Activated T-cell treated with anti-CD3 and anti-CD28 coated beads, Interleukin-2, amount 50 U/mL, for 72 hours (primary cell): ENCODE data around the gene CDCA3. TPM values are rescaled to one million over a fixed set of nuclear protein-coding genes. Genes with fewer than 3 reads are reported as not detected.

Experiments used
- ATAC-seq, 2 donors: fragments of 150-1000 bp; cut with Tn5 transposase; replicated peaks in 1 of 2; 2 replicates each; pipeline ENCODE4 v1.10.0; 2021; ENCODE audit warnings: moderate library complexity in 2 of 2, mild to moderate bottlenecking in 1 of 2
- DNase-seq, 2 donors: peaks; one replicate each; pipeline ENCODE4 v3.0.0; 2021 to 2022; ENCODE audit warnings: mixed read lengths in 1 of 2
- H3K27ac Mint-ChIP-seq: one replicate; pipeline ENCODE4 v1.8.0; 2022; ENCODE audit warnings: mild to moderate bottlenecking, moderate library complexity, mixed read lengths
- H3K27me3 Mint-ChIP-seq: one replicate; pipeline ENCODE4 v1.8.0; 2022; ENCODE audit warnings: low read depth, mixed read lengths
- H3K36me3 Mint-ChIP-seq, 2 donors: one replicate each; pipeline ENCODE4 v1.8.0; 2022; ENCODE audit warnings: mixed read lengths in 2 of 2, mild to moderate bottlenecking in 1 of 2; ENCODE audit not compliant: insufficient read depth in 2 of 2
- H3K4me1 Mint-ChIP-seq: one replicate; pipeline ENCODE4 v1.8.0; 2022; ENCODE audit warnings: low read depth, mixed read lengths
- H3K4me3 Mint-ChIP-seq, 2 donors: one replicate each; pipeline ENCODE4 v1.8.0; 2022; ENCODE audit warnings: mild to moderate bottlenecking in 2 of 2, mixed read lengths in 2 of 2, moderate library complexity in 2 of 2
- H3K9me3 Mint-ChIP-seq, 2 donors: one replicate each; pipeline ENCODE4 v1.8.0; 2022; ENCODE audit warnings: mixed read lengths in 2 of 2
- total RNA-seq, 2 donors: library from RNA; stranded (reverse); gene quantifications; one replicate each; pipeline ENCODE4 v1.2.3, GENCODE V29; 2022

Gene CDCA3
- total RNA-seq, 2 donors from 2014 or later: 67.7 to 94.8 TPM

DNA sequence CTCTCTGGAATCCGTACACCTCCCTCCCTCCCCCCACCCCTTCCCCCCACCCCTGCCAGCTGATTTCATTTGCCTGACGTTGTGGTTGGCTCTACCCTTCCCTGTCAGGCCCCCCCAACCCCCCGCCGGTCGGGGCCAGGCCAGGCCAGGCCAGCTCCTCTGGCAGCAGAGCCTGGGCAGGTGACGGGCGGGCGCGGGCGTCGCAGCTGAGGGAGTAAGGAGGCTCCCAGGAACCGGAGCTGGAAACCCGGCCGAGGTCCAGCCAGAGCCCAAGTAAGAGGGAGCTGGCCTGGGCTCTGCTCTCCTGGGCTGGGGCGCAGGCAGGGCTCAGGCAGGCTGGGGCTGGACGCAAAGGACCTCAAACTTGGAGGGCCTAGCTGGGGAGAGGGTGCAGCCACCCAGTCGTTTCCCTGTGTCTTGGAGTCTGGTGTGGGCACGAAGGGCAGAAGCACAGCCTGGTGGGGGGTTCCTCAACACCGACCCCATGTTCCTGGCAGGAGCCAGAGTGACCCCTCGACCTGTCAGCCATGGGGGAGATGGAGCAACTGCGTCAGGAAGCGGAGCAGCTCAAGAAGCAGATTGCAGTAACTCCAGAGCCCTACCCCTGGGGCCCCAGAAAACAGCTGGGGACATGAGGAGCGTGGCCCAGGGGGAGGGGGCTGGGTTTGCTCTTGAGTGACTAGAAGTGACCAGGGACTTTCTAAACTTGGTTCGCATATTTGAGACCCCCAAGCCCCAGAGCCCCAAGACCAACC is 10.1 kb downstream of the CDCA3 start, which contains the start of gene GNB3:
GNB3 (plus strand) TSS at position 165 of the 755 bp plus-strand sequence; CDS start at position 528, 363 bp downstream.
- no peaks in the 10 kb centered on the region for H3K27me3 Mint-ChIP-seq
- no peaks in the 10 kb centered on the region for H3K4me1 Mint-ChIP-seq
- ATAC-seq: no peak
- no peak within 1 kb of the TSS for H3K27ac Mint-ChIP-seq
- H3K36me3 Mint-ChIP-seq: peaks cover 0 to 2% of the 10 kb centered on the region in 2 donors
- no peaks in the 10 kb centered on the region for H3K9me3 Mint-ChIP-seq
- no peak within 1 kb of the TSS for H3K4me3 Mint-ChIP-seq
- DNase-seq: no peak

DNA sequence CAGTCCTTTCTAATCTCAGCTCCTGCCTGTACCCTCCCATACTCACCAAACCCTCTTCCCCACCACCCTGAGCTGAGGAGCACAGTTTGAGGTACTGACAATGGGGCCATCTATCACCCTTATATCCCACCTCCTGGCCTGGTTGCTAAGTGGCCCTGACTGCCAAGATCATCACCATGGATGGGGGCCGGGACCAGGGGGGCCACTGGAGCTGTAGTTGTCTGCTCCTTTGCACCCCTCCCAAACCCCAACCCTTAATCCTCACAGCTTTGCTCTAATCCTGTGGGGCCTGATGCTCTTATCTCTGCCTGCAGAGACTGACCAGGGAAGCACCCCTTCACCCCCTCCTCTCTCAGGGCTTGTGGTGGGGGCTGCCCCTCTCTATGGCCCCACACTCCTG is 10.8 kb downstream of the CDCA3 start:
- H3K4me1 Mint-ChIP-seq: no peaks in the 10 kb centered on the region
- no peak for ATAC-seq
- no peaks in the 10 kb centered on the region for H3K27me3 Mint-ChIP-seq
- H3K9me3 Mint-ChIP-seq: no peaks in the 10 kb centered on the region
- no peak overlapping the region for H3K27ac Mint-ChIP-seq
- no peak for DNase-seq
- peaks cover 0 to 2% of the 10 kb centered on the region in 2 donors for H3K36me3 Mint-ChIP-seq
- H3K4me3 Mint-ChIP-seq: no peak overlapping the region

DNA sequence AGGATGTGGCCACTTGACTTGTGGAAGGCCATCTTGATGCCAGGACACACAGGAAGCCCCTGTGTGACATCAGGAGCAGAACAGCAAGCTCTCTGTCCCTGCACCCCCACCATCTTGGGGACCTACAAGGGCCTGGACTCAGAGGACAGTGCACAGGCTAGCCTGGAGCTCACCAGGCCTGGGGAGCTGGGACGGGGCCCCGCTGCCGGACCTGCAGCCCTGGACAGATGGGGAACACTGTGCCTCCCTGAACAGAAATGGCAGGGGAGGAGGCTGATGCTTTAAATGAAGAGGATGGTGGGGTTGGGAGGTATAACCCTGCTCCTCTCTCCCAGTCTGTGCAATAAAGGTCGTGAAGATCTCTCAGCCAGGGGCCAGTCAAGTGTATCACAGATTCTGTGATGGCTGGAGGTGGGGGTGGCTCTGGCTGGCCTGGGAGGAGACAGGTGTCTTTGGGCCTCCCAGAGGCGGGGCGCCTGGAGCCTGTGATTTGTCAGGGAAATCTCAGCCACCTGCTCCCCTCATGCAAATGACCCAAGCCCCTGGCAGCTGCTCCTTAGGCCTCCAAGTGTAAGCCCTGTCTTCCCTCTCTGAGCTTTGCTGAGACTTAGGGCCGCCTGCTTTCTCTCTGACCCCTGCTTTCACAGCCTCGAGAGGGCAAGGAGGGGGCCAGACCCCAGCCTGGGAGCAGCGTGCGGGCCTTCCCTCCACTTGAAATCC is 11.4 kb downstream of the CDCA3 start:
- DNase-seq (no peak), ATAC-seq (no peak)
- H3K4me3 Mint-ChIP-seq: no peak overlapping the region
- no peak overlapping the region for H3K27ac Mint-ChIP-seq
- no peaks in the 10 kb centered on the region for H3K27me3 Mint-ChIP-seq
- H3K9me3 Mint-ChIP-seq: no peaks in the 10 kb centered on the region
- peaks cover 2% of the 10 kb centered on the region for H3K4me1 Mint-ChIP-seq
- H3K36me3 Mint-ChIP-seq: no peaks in the 10 kb centered on the region

DNA sequence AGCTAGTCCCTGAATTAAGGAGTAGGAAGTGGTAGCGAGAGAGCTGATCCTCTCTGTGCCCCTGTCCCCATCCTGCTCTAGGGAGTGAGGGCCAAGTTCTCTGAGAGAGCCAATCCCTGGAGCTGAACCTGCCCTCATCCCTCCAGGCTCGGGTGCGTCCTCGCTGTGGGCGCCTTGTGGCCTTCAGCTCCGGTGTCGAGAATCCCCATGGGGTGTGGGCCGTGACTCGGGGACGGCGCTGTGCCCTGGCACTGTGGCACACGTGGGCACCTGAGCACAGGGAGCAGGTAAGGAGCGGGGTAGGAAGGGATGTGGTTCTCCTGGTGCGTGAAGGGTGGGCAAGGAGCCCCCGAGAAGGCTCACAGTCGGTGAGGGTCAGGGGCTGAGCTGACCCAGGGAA is 12.2 kb downstream of the CDCA3 start:
- H3K27ac Mint-ChIP-seq: no peak overlapping the region
- H3K27me3 Mint-ChIP-seq: no peaks in the 10 kb centered on the region

DNA sequence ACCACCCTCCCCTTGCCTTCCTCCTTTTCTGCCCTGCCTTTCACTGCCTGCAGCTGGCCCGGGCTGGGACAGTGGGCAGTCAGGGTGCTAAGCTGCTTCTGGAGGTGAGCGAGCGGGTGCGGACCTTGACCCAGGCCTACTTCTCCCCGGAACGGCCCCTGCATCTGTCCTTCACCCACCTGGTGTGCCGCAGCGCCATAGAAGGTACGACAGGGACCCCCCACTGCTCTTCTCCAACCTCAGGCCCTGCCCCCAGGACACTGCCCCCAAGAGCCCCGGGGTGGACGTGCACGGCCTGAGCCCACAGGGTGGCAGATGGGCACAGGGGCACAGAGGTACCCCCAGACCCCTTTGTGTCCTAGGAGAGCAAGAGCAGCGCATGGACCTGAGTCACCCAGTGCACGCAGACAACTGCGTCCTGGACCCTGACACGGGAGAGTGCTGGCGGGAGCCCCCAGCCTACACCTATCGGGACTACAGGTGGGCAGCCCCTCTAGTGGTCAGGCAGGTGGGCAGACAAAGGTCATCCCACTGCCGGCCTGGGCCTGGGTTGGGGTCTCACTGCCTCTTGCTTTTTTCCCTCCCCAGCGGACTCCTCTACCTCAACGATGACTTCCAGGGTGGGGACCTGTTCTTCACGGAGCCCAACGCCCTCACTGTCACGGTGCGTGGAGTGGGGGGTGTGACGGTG is 13.6 kb downstream of the CDCA3 start:
- no peak overlapping the region for H3K4me3 Mint-ChIP-seq
- no peak overlapping the region for H3K27ac Mint-ChIP-seq
- peaks cover 11% of the 10 kb centered on the region for H3K4me1 Mint-ChIP-seq
- H3K36me3 Mint-ChIP-seq: no peaks in the 10 kb centered on the region
- no peaks in the 10 kb centered on the region for H3K9me3 Mint-ChIP-seq
- no peak for DNase-seq
- no peak for ATAC-seq
- no peaks in the 10 kb centered on the region for H3K27me3 Mint-ChIP-seq

More for the DNA sequence above, 12.2 kb downstream of the CDCA3 start:
- peaks cover 10% of the 10 kb centered on the region for H3K4me1 Mint-ChIP-seq
- DNase-seq (no peak), ATAC-seq (no peak)
- no peaks in the 10 kb centered on the region for H3K9me3 Mint-ChIP-seq
- H3K36me3 Mint-ChIP-seq: no peaks in the 10 kb centered on the region
- no peak overlapping the region for H3K4me3 Mint-ChIP-seq

DNA sequence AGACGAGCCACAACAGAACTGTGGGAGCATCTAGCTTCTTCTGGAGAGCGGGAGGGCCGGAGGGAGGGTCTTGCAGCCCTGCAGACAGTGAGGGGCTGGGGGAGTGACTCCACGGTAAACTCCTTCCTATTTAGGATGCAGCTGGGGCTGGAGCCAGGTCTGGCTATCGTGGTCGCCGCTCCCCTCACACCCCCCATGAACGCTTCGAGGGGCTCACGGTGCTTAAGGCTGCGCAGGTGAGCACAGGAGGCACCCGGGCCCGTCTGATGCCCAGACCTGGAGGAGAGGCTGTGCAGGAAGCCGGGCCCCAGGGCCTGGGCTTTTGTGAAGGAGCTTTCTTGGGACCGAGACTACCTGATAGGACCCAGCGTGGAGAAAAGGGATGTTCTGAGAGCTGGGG is 14.2 kb downstream of the CDCA3 start:
- Mint-ChIP-seq H3K27me3 (no peaks in the 10 kb centered on the region), H3K4me3 (no peak overlapping the region), H3K36me3 (no peaks in the 10 kb centered on the region), H3K27ac (no peak overlapping the region), H3K9me3 (no peaks in the 10 kb centered on the region), H3K4me1 (peaks cover 11% of the 10 kb centered on the region)
- DNase-seq (no peak), ATAC-seq (no peak)

DNA sequence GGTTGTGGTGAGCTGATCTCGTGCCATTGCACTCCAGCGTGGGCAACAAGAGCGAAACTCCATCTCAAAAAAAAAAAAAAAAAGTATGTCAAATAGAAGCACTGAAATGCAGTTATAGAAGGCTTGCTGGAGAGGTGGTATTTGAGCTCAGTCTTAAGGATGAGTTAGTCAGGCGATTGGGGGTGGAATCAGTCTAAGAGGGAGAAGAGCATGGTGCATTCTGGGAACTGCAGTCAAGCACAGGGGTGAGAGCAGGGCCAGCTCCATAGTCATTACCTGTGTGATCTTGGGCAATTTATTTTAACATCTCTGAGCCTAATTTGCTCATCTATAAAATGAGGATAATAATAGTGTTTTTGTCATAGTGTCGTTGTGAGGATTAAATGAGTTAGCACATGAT is 16.2 kb downstream of the CDCA3 start:
- Mint-ChIP-seq H3K36me3 (peaks cover 0 to 1% of the 10 kb centered on the region in 2 donors), H3K9me3 (no peaks in the 10 kb centered on the region), H3K4me3 (no peak overlapping the region), H3K4me1 (peaks cover 11% of the 10 kb centered on the region), H3K27me3 (peaks cover 13% of the 10 kb centered on the region), H3K27ac (no peak overlapping the region)
- ATAC-seq (no peak), DNase-seq (no peak)

DNA sequence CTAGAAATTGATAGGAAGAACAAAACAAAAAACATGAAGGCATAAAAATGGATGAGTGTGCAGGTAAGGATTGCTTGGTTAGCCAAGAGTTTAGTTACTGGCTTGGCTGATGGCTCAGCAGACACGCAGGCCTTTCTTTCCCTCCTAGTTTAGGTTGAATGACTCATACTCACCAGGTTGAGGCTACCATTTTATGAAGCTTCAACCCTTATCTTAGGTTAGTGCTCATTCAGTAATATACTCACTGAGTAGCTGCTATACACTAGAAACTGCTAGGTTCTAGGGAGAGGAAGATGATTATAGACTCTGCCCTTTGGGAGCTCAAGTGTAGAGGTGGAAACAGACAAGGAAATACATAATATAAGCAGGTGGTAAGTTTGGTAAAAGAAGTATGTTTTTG is 16.8 kb downstream of the CDCA3 start:
- peaks cover 14% of the 10 kb centered on the region for H3K27me3 Mint-ChIP-seq
- DNase-seq (no peak), ATAC-seq (no peak)
- H3K9me3 Mint-ChIP-seq: no peaks in the 10 kb centered on the region
- peaks cover 0 to 1% of the 10 kb centered on the region in 2 donors for H3K36me3 Mint-ChIP-seq
- no peak overlapping the region for H3K27ac Mint-ChIP-seq
- H3K4me1 Mint-ChIP-seq: peaks cover 15% of the 10 kb centered on the region
- H3K4me3 Mint-ChIP-seq: no peak overlapping the region

DNA sequence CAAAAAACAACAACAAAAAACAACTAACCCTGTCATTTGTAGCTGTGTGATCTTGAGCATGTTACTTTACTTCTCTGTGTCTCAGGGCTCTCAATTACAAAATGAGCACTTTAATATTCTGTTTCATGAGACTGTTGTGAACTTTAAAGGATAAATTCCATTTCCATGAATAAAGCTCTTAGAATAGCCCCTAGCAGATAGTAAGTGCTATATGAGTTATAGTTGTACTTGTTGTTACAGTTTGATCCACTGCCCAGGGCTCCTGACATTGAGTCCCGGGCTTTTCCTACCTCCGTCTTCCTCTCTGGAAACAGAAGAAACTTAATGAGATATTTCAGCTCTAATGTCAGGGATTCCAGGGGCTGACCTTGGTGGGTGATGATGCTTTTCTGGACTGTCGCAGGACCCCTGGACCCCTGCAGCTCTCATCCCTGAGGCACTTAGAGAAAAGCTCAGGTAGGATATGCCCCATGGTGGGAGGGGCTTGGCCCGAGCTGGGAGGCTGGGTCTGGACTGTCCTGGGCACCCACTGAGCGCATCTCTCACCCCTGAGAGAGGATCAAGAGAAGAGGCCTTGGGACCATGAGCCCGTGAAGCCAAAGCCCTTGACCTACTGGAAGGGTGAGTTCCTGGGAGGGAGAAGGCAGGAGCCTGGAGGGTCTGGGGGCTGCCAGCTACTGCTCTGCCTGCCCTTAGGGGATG is 17.7 kb downstream of the CDCA3 start:
- Mint-ChIP-seq H3K4me1 (peaks cover 19% of the 10 kb centered on the region), H3K27me3 (peaks cover 21% of the 10 kb centered on the region), H3K4me3 (no peak overlapping the region), H3K36me3 (peaks cover 0 to 1% of the 10 kb centered on the region in 2 donors), H3K27ac (no peak overlapping the region), H3K9me3 (no peaks in the 10 kb centered on the region)
- ATAC-seq (no peak), DNase-seq (no peak)

DNA sequence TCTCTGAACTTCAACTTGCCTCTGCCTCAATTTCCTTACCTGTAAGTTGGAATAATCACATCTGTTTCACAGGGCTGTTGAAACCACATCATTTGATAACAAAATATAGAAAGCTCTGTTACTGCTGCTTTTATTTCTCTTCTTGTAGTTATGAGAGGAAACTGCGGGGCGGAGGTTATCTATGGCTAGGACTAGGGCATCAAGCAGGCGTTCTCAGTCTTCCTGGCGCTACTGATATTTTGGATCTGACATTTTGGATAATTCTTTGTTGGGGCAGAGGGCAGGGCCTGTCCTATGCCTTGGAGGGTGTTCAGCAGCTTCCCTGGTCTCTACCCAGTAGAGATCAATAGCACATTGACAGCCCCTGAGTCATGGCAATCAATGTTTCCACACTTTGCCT is 19.0 kb downstream of the CDCA3 start:
- no peak for ATAC-seq
- Mint-ChIP-seq H3K27ac (no peak overlapping the region), H3K9me3 (no peaks in the 10 kb centered on the region), H3K36me3 (peaks cover 0 to 3% of the 10 kb centered on the region in 2 donors), H3K4me3 (no peak overlapping the region), H3K27me3 (peaks cover 33% of the 10 kb centered on the region), H3K4me1 (peaks cover 30% of the 10 kb centered on the region)
- no peak for DNase-seq

DNA sequence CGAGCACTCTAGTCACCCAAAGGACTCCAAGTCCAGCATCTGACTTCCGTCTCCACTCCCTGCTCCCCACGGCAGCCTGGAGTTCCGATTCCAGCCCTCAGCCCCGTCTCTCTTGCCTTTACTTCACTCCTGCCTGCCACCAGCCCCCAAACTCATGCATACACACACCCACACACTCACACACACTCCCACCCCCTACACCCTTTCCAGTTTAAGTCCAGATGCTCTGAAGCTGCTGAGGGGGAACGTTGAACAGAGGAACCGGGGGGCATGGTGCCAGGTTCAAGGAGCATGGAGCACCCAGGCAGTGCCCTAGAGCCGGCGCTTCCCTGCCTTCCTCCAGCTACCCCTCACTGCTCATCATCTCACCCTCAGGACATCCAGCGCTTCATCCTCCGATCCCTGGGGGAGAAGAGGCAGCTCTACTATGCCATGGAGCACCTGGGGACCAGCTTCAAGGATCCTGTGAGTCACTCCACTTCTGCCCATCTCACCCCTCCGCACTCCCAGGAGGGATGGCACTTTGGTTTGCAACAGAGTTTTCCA is 19.6 kb downstream of the CDCA3 start:
- no peaks in the 10 kb centered on the region for H3K9me3 Mint-ChIP-seq
- DNase-seq: no peak
- no peak for ATAC-seq
- H3K4me3 Mint-ChIP-seq: no peak overlapping the region
- peaks cover 0 to 3% of the 10 kb centered on the region in 2 donors for H3K36me3 Mint-ChIP-seq
- peaks cover 39% of the 10 kb centered on the region for H3K27me3 Mint-ChIP-seq
- H3K27ac Mint-ChIP-seq: no peak overlapping the region
- H3K4me1 Mint-ChIP-seq: peaks cover 31% of the 10 kb centered on the region

DNA sequence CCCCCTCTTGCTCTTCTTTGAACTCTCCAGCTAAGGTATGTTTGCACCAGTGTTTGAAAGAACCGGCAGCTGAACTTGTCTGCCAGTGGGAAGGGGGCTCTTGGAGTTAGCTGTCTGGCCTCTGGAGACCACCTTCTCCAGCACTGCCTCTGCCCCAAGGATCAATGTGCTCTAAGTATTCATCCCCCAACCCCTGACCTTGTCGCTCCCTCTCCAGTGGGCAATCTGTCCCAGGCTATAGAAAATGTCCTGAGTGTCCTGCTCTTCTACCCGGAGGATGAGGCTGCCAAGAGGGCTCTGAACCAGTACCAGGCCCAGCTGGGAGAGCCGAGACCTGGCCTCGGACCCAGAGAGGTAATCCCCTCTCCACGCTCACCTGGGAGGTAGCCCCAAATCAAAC is 20.1 kb downstream of the CDCA3 start:
- ATAC-seq: no peak
- Mint-ChIP-seq H3K4me3 (no peak overlapping the region), H3K27me3 (peaks cover 44% of the 10 kb centered on the region), H3K27ac (no peak overlapping the region), H3K9me3 (no peaks in the 10 kb centered on the region), H3K4me1 (peaks cover 31% of the 10 kb centered on the region), H3K36me3 (peaks cover 0 to 3% of the 10 kb centered on the region in 2 donors)
- no peak for DNase-seq
